CD14-positive monocyte (primary cell): ENCODE data around the gene CLDN9. TPM values are rescaled to one million over a fixed set of nuclear protein-coding genes. Genes with fewer than 3 reads are reported as not detected.

ENCODE experiments used
- DNase-seq, 3 donors: peaks; one replicate each; pipeline ENCODE4 v3.0.0-alpha.2; 2011 to 2022
- H2AFZ ChIP-seq: 2 replicates; pipeline ENCODE4 v1.6.0; 2012; ENCODE audit warnings: mild to moderate bottlenecking, low read depth, low read length, inconsistent platforms; ENCODE audit not compliant: insufficient read depth, poor library complexity, severe bottlenecking
- H3K27ac ChIP-seq, 2 donors: 1 replicate in 1 of 2; 2 replicates in 1 of 2; pipeline ENCODE4 v1.5.1; 2012 to 2013; ENCODE audit warnings: low read length in 2 of 2, control low read depth in 1 of 2, inconsistent platforms in 1 of 2, low read depth in 1 of 2, mild to moderate bottlenecking in 1 of 2
- H3K27me3 ChIP-seq, 2 donors: one replicate each; pipeline versions ENCODE4 v1.6.0 to v1.6.1; 2011 to 2013; ENCODE audit warnings: low read length in 2 of 2; ENCODE audit not compliant: control insufficient read depth in 2 of 2, insufficient read depth in 2 of 2
- H3K36me3 ChIP-seq, 2 donors: replicated peaks in 1 of 2; 1 replicate in 1 of 2; 2 replicates in 1 of 2; pipeline versions ENCODE4 v1.5.1 to v1.6.1; 2012 to 2013; ENCODE audit warnings: low read length in 2 of 2, control low read depth in 1 of 2, inconsistent platforms in 1 of 2, mild to moderate bottlenecking in 1 of 2; ENCODE audit not compliant: insufficient read depth in 2 of 2, control insufficient read depth in 1 of 2
- H3K4me1 ChIP-seq, 2 donors: 1 replicate in 1 of 2; 2 replicates in 1 of 2; pipeline versions ENCODE4 v1.5.1 to v1.6.1; 2012 to 2013; ENCODE audit warnings: low read length in 2 of 2, control low read depth in 1 of 2, inconsistent platforms in 1 of 2, mild to moderate bottlenecking in 1 of 2, moderate library complexity in 1 of 2; ENCODE audit not compliant: insufficient read depth in 2 of 2, control insufficient read depth in 1 of 2
- H3K4me2 ChIP-seq: replicated peaks from 2 replicates; pipeline ENCODE3; 2012; ENCODE audit warnings: low read length, moderate library complexity, mild to moderate bottlenecking; ENCODE audit not compliant: poor library complexity, severe bottlenecking; ENCODE audit errors: extremely low read depth
- H3K4me3 ChIP-seq, 3 experiments: fragments of 200-600 bp in 1 of 3; sonication (generic) in 1 of 3; replicated peaks in 1 of 3; 1 replicate in 2 of 3; 2 replicates in 1 of 3; pipeline ENCODE4 v1.5.1; 2011 to 2013; ENCODE audit warnings: low read length in 3 of 3, mild to moderate bottlenecking in 3 of 3, control low read depth in 2 of 3, low read depth in 2 of 3, inconsistent platforms in 1 of 3, moderate library complexity in 1 of 3
- H3K79me2 ChIP-seq: 2 replicates; pipeline ENCODE4 v1.6.0; 2012; ENCODE audit warnings: mild to moderate bottlenecking, control low read depth, inconsistent platforms, low read length, moderate library complexity; ENCODE audit not compliant: insufficient read depth
- H3K9ac ChIP-seq: 2 replicates; pipeline ENCODE4 v1.6.0; 2017; ENCODE audit warnings: low read length, mild to moderate bottlenecking; ENCODE audit not compliant: insufficient read depth, poor library complexity, severe bottlenecking
- H3K9me3 ChIP-seq, 2 donors: replicated peaks in 1 of 2; 1 replicate in 1 of 2; 2 replicates in 1 of 2; pipeline versions ENCODE4 v1.5.1 to v1.6.1; 2012 to 2013; ENCODE audit warnings: low read length in 2 of 2, control low read depth in 1 of 2; ENCODE audit not compliant: control insufficient read depth in 1 of 2, insufficient read depth in 1 of 2
- H4K20me1 ChIP-seq: 2 replicates; pipeline ENCODE4 v1.6.0; 2012; ENCODE audit warnings: mild to moderate bottlenecking, low read length, control low read depth, moderate library complexity; ENCODE audit not compliant: insufficient read depth
- H3K27ac Mint-ChIP-seq, 7 donors: one replicate each; pipeline ENCODE4 v1.8.0; 2020; ENCODE audit warnings: mild to moderate bottlenecking in 7 of 7, mixed read lengths in 7 of 7, moderate library complexity in 6 of 7, inconsistent platforms in 2 of 7
- H3K27me3 Mint-ChIP-seq, 3 donors: one replicate each; pipeline ENCODE4 v1.8.0; 2021 to 2022; ENCODE audit warnings: low read depth in 3 of 3, mild to moderate bottlenecking in 3 of 3, mixed read lengths in 3 of 3, moderate library complexity in 3 of 3, inconsistent platforms in 1 of 3
- H3K36me3 Mint-ChIP-seq, 2 donors: one replicate each; pipeline ENCODE4 v1.8.0; 2020; ENCODE audit warnings: mixed read lengths in 2 of 2, inconsistent platforms in 1 of 2, mild to moderate bottlenecking in 1 of 2
- H3K4me1 Mint-ChIP-seq: one replicate; pipeline ENCODE4 v1.8.0; 2020; ENCODE audit warnings: mild to moderate bottlenecking, mixed read lengths
- H3K4me3 Mint-ChIP-seq, 2 donors: one replicate each; pipeline ENCODE4 v1.8.0; 2020; ENCODE audit warnings: mild to moderate bottlenecking in 2 of 2, mixed read lengths in 2 of 2, moderate library complexity in 1 of 2
- H3K9me3 Mint-ChIP-seq, 7 donors: one replicate each; pipeline ENCODE4 v1.8.0; 2020 to 2022; ENCODE audit warnings: mixed read lengths in 7 of 7, mild to moderate bottlenecking in 6 of 7, moderate library complexity in 6 of 7, inconsistent platforms in 2 of 7
- WGBS: methylation state at CpG from one replicate; pipeline ENCODE4 v1.1.5; 2013; ENCODE audit warnings: missing lambda C conversion rate; ENCODE audit not compliant: insufficient coverage; 5-methylcytosine and 5-hydroxymethylcytosine counted together
- intact Hi-C, 2 donors: fragments of 100-400 bp; cut with micrococcal nuclease; formaldehyde crosslinking; loops; one replicate each; pipeline versions ENCODE4 v1.15.0 to v1.15.1; 2023
- polyA plus RNA-seq, 3 donors: library from polyadenylated mRNA; depleted of rRNA in 1 of 3; unstranded in 2 of 3; stranded (reverse) in 1 of 3; fragments of 300-500 nt in 2 of 3; fragments of >200 nt in 1 of 3; fragmentation: Illumina TruSeq in 2 of 3; gene quantifications; 1 replicate in 2 of 3; 2 replicates in 1 of 3; pipeline ENCODE4 v1.2.3, GENCODE V29; 2012 to 2021
- TF ChIP-seq, protein P1 (sequence below): fragments of 200-600 bp; IDR thresholded peaks from one replicate; pipeline ENCODE4 v1.8.0; 2022; ENCODE audit warnings: antibody characterized with exemption, mild to moderate bottlenecking

The CLDN9 gene
- polyA plus RNA-seq, 3 donors = 2.1 TPM; not detected in 2

DNA sequence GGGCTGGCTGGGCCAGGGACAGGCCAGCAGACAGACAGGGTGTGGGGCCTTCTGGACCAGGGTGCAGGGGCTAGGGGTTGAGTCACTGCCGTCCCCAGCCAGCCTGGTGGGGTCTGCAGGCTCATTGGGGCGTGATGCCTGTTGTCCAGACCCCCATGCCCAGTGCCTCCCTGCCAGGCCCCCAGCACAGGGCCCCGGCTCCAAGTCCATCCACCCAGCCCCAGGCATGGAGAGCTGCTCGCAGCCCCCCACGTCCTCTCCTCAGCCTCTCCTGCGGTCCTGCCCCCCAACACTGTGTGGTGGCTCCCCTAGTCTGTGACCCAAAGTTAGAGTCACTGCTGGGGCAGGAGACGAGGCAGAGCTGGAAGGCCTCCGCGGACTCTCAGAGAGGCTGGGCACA lies 25.4 kb upstream of the CLDN9 start:
- Histone ChIP-seq H3K4me3 (no peak overlapping the region), H3K4me1 (peaks cover 4 to 8% of the 10 kb centered on the region in 2 donors), H3K27me3 (no peaks in the 10 kb centered on the region), H3K36me3 (no peaks in the 10 kb centered on the region), H4K20me1 (no peaks in the 10 kb centered on the region), H3K79me2 (no peaks in the 10 kb centered on the region), H3K27ac (no peak overlapping the region), H2AFZ (no peak overlapping the region), H3K9me3 (no peaks in the 10 kb centered on the region), H3K4me2 (no peak overlapping the region), H3K9ac (no peak overlapping the region)
- Mint-ChIP-seq H3K36me3 (no peaks in the 10 kb centered on the region), H3K27me3 (peaks cover 12 to 25% (median 12%) of the 10 kb centered on the region in 3 donors), H3K9me3 (no peaks in the 10 kb centered on the region), H3K4me1 (peaks cover 5% of the 10 kb centered on the region), H3K27ac (no peak overlapping the region), H3K4me3 (no peak overlapping the region)
- intact Hi-C loops = no loop called here
- TF ChIP-seq, protein P1, sequence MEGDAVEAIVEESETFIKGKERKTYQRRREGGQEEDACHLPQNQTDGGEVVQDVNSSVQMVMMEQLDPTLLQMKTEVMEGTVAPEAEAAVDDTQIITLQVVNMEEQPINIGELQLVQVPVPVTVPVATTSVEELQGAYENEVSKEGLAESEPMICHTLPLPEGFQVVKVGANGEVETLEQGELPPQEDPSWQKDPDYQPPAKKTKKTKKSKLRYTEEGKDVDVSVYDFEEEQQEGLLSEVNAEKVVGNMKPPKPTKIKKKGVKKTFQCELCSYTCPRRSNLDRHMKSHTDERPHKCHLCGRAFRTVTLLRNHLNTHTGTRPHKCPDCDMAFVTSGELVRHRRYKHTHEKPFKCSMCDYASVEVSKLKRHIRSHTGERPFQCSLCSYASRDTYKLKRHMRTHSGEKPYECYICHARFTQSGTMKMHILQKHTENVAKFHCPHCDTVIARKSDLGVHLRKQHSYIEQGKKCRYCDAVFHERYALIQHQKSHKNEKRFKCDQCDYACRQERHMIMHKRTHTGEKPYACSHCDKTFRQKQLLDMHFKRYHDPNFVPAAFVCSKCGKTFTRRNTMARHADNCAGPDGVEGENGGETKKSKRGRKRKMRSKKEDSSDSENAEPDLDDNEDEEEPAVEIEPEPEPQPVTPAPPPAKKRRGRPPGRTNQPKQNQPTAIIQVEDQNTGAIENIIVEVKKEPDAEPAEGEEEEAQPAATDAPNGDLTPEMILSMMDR = no peak
- DNase-seq = no peak
- 93% methylated on average over 5 of the region's 9 CpGs for WGBS

DNA sequence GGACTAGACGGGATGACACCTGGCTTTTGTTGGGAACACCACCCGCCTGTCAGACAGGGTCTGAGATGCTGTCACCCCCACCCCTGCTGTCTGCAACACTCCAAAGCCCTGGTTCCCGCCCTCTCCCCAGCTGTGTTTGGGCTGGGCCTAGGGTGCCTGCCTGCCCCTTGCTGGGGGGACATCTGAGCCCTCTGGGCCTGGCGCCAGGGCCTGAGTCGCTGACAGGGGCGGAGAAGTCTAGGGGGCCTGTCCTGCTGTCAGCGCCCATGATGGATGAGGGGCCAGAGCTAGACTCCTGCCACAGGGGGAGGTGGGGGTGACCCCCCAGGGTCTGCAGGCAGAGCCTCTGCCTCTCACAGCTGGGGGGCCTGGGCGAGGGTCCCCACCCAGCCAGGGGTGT lies 24.9 kb upstream of the CLDN9 start:
- TF ChIP-seq, protein P1 = no peak
- H3K27me3 ChIP-seq = no peaks in the 10 kb centered on the region
- Mint-ChIP-seq H3K27me3 (peaks cover 10 to 24% (median 12%) of the 10 kb centered on the region in 3 donors), H3K27ac (no peak overlapping the region), H3K9me3 (no peaks in the 10 kb centered on the region), H3K36me3 (no peaks in the 10 kb centered on the region), H3K4me3 (no peak overlapping the region), H3K4me1 (peaks cover 5% of the 10 kb centered on the region)
- no peak for DNase-seq
- peaks cover 4 to 8% of the 10 kb centered on the region in 2 donors for H3K4me1 ChIP-seq
- H3K4me2 ChIP-seq = no peak overlapping the region
- no peak overlapping the region for H2AFZ ChIP-seq
- H3K9ac ChIP-seq = no peak overlapping the region
- 85% methylated on average over 6 of the region's 8 CpGs for WGBS
- H3K79me2 ChIP-seq = no peaks in the 10 kb centered on the region
- H3K27ac ChIP-seq = no peak overlapping the region
- H3K36me3 ChIP-seq = no peaks in the 10 kb centered on the region
- no peaks in the 10 kb centered on the region for H4K20me1 ChIP-seq
- intact Hi-C loops = no loop called here
- no peak overlapping the region for H3K4me3 ChIP-seq
- no peaks in the 10 kb centered on the region for H3K9me3 ChIP-seq
